Tibial nerve (tissue), 4 donors: ENCODE measurements around the gene RAB26. TPM values are rescaled to one million over a fixed set of nuclear protein-coding genes. Genes with fewer than 3 reads are reported as not detected.
A peak's percentile ranks its signal among the peaks of the same experiment; 100 is the strongest.
"Not testable (repeated sequence)": the region's sequence is repeated elsewhere in the genome, so short reads cannot be mapped to it uniquely, and the experiment has no call there.

Experiments used
- DNase-seq, 2 donors: peaks; one replicate each; pipeline ENCODE4 v3.0.0-alpha.2; 2019; ENCODE audit warnings: low spot score in 2 of 2
- H3K27ac ChIP-seq, 4 donors: fragments of 200-600 bp; sonication (generic) in 3 of 4; one replicate each; pipeline ENCODE4 v1.5.1; 2017 to 2019; ENCODE audit warnings: mild to moderate bottlenecking in 1 of 4
- H3K27me3 ChIP-seq, 2 donors: fragments of 200-600 bp; sonication (generic) in 1 of 2; one replicate each; pipeline versions ENCODE4 v1.5.1 to v1.6.0; 2017 to 2019
- H3K36me3 ChIP-seq, 3 donors: fragments of 200-600 bp; sonication (generic); one replicate each; pipeline ENCODE4 v1.5.1; 2018 to 2019
- H3K4me1 ChIP-seq, 4 donors: fragments of 200-600 bp; sonication (generic) in 3 of 4; one replicate each; pipeline ENCODE4 v1.5.1; 2017 to 2019
- H3K4me3 ChIP-seq, 4 donors: fragments of 200-600 bp; sonication (generic) in 3 of 4; one replicate each; pipeline ENCODE4 v1.5.1; 2017 to 2019; ENCODE audit warnings: mild to moderate bottlenecking in 1 of 4, moderate library complexity in 1 of 4
- H3K9me3 ChIP-seq, 4 donors: fragments of 200-600 bp; sonication (generic) in 3 of 4; one replicate each; pipeline ENCODE4 v1.5.1; 2017 to 2019
- CTCF ChIP-seq, 5 experiments: fragments of 200-600 bp in 3 of 5; fragments of 450-650 bp in 2 of 5; sonication (generic) in 3 of 5; IDR thresholded peaks; one replicate each; pipeline ENCODE4 v1.5.1; 2016 to 2019; ENCODE audit warnings: antibody characterized with exemption in 5 of 5, mild to moderate bottlenecking in 3 of 5, moderate library complexity in 2 of 5
- EP300 ChIP-seq, 2 donors: sonication (generic); formaldehyde crosslinking; IDR thresholded peaks; one replicate each; pipeline ENCODE4 v1.6.1; 2017; ENCODE audit warnings: antibody characterized with exemption in 2 of 2, mild to moderate bottlenecking in 1 of 2
- POLR2A ChIP-seq, 2 donors: fragments of 450-650 bp; IDR thresholded peaks; one replicate each; pipeline ENCODE4 v1.6.1; 2017; ENCODE audit warnings: antibody characterized with exemption in 2 of 2, mild to moderate bottlenecking in 2 of 2, moderate library complexity in 2 of 2
- WGBS, 2 donors: methylation state at CpG; one replicate each; pipeline ENCODE4 v1.1.5; 2018; 5-methylcytosine and 5-hydroxymethylcytosine counted together
- total RNA-seq, 4 donors: library from RNA; depleted of rRNA; stranded (reverse); fragments of >200 nt; gene quantifications; one replicate each; pipeline ENCODE4 v1.1.0, GENCODE V29; 2016

RAB26 gene
- total RNA-seq, 4 donors from 2014 or later = not detected

- DNase-seq = peak; percentile 98 to 99
- H3K4me1 ChIP-seq = peaks cover 0 to 32% (median 0%) of the 10 kb centered on the region in 4 donors
- H3K4me3 ChIP-seq = peak within 1 kb of the TSS; percentile 52 to 83 (median 60)
- H3K9me3 ChIP-seq, H3K27me3 ChIP-seq, H3K36me3 ChIP-seq: not testable (repeated sequence)
- 0% methylated on average over 13 to 22 of the region's 81 CpGs for WGBS, 2 donors
- peak within 1 kb of the TSS in 3 of 4 donors; percentile 78 to 89 (median 86) for H3K27ac ChIP-seq
- TF ChIP-seq POLR2A (IDR thresholded peaks at IDR 0.05) (peak; percentile 60 to 78), EP300 (IDR thresholded peaks at IDR 0.05) (peak; percentile 66 to 70)
These were observed 12.5 kb upstream of the RAB26 start, which contains the start of gene PKD1 for GRCh38 chr16:2135770-2136490. TSS of gene PKD1 (minus strand) at chr16:2135898. CDS start at chr16:2135689, 209 bp downstream.

GRCh38 chr16:2142942-2143877 lies 5.2 kb upstream of the RAB26 start:
- WGBS, 2 donors = 74 to 75% methylated on average over 22 to 28 of the region's 31 CpGs
- no peak for TF ChIP-seq POLR2A (IDR thresholded peaks at IDR 0.05)
- TF ChIP-seq EP300 (IDR thresholded peaks at IDR 0.05) = no peak
- no peak for TF ChIP-seq CTCF (IDR thresholded peaks at IDR 0.05)
- Histone ChIP-seq H3K27ac (no peak overlapping the region), H3K27me3 (no peaks in the 10 kb centered on the region), H3K36me3 (no peaks in the 10 kb centered on the region), H3K4me1 (peaks cover 0 to 17% (median 4%) of the 10 kb centered on the region in 4 donors), H3K4me3 (no peak overlapping the region), H3K9me3 (no peaks in the 10 kb centered on the region)
- DNase-seq = no peak

GRCh38 chr16:2143878-2144485 lies 4.4 kb upstream of the RAB26 start:
- no peak for DNase-seq
- H3K27ac ChIP-seq = no peak overlapping the region
- TF ChIP-seq EP300 (IDR thresholded peaks at IDR 0.05) (no peak), POLR2A (IDR thresholded peaks at IDR 0.05) (no peak), CTCF (IDR thresholded peaks at IDR 0.05) (no peak)

GRCh38 chr16:2145843-2146242 lies 2.6 kb upstream of the RAB26 start:
- 86 to 89% methylated on average over 5 of the region's 5 CpGs for WGBS, 2 donors
- Histone ChIP-seq H3K36me3 (no peaks in the 10 kb centered on the region), H3K27me3 (no peaks in the 10 kb centered on the region), H3K4me1 (peaks cover 0 to 33% (median 27%) of the 10 kb centered on the region in 4 donors), H3K9me3 (no peaks in the 10 kb centered on the region), H3K27ac (no peak overlapping the region), H3K4me3 (no peak overlapping the region)
- no peak for DNase-seq
- no peak for TF ChIP-seq POLR2A (IDR thresholded peaks at IDR 0.05)
- no peak for TF ChIP-seq EP300 (IDR thresholded peaks at IDR 0.05)
- no peak for TF ChIP-seq CTCF (IDR thresholded peaks at IDR 0.05)

More at GRCh38 chr16:2143878-2144485, 4.4 kb upstream of the RAB26 start:
- Histone ChIP-seq H3K4me1 (peaks cover 0 to 24% (median 9%) of the 10 kb centered on the region in 4 donors), H3K36me3 (no peaks in the 10 kb centered on the region), H3K27me3 (no peaks in the 10 kb centered on the region), H3K9me3 (no peaks in the 10 kb centered on the region), H3K4me3 (no peak overlapping the region)
- WGBS, 2 donors = 66 to 76% methylated on average over 15 to 17 of the region's 17 CpGs

GRCh38 chr16:2147378-2147777 lies 1.0 kb upstream of the RAB26 start:
- no peak for DNase-seq
- H3K4me3 ChIP-seq = no peak overlapping the region
- 71 to 89% methylated on average over 1 to 4 of the region's 6 CpGs for WGBS, 2 donors
- H3K9me3 ChIP-seq = no peaks in the 10 kb centered on the region
- no peak for TF ChIP-seq EP300 (IDR thresholded peaks at IDR 0.05)
- TF ChIP-seq CTCF (IDR thresholded peaks at IDR 0.05) = no peak
- H3K36me3 ChIP-seq = peaks cover 0 to 9% (median 0%) of the 10 kb centered on the region in 3 donors
- H3K27me3 ChIP-seq = no peaks in the 10 kb centered on the region
- peaks cover 0 to 46% (median 37%) of the 10 kb centered on the region in 4 donors for H3K4me1 ChIP-seq
- peak overlapping the region in 1 of 4 donors; percentile 81 for H3K27ac ChIP-seq
